Neural crest cell (in vitro differentiated cells): ENCODE measurements around the gene ROBO1. TPM values are rescaled to one million over a fixed set of nuclear protein-coding genes. Genes with fewer than 3 reads are reported as not detected.

Experiments used
- DNase-seq: peaks from one replicate; pipeline ENCODE4 v3.0.0; 2021; ENCODE audit warnings: low read depth, mixed read lengths, low spot score
- H3K27ac Mint-ChIP-seq: one replicate; pipeline ENCODE4 v1.8.0; 2021; ENCODE audit warnings: mild to moderate bottlenecking, mixed read lengths; ENCODE audit not compliant: unreplicated experiment
- H3K27me3 Mint-ChIP-seq: 2 replicates; pipeline ENCODE4 v1.8.0; 2021; ENCODE audit warnings: low read depth, mild to moderate bottlenecking, mixed read lengths
- H3K36me3 Mint-ChIP-seq: 2 replicates; pipeline ENCODE4 v1.8.0; 2021; ENCODE audit warnings: low read depth, mild to moderate bottlenecking, mixed read lengths
- H3K4me1 Mint-ChIP-seq: 2 replicates; pipeline ENCODE4 v1.8.0; 2021; ENCODE audit warnings: mixed read lengths
- H3K4me3 Mint-ChIP-seq: one replicate; pipeline ENCODE4 v1.8.0; 2021; ENCODE audit warnings: mild to moderate bottlenecking, mixed read lengths
- H3K9me3 Mint-ChIP-seq: 2 replicates; pipeline ENCODE4 v1.8.0; 2021; ENCODE audit warnings: mixed read lengths
- total RNA-seq: library from RNA; stranded (reverse); gene quantifications from 2 replicates; pipeline ENCODE4 v1.2.1, GENCODE V29; 2021
- TF ChIP-seq, protein P1 (sequence below): fragments of 200-600 bp; sonication (generic); conservative IDR thresholded peaks from 2 replicates; pipeline ENCODE4 v1.5.0; 2021; ENCODE audit warnings: antibody characterized with exemption, mild to moderate bottlenecking

The ROBO1 gene
- total RNA-seq, 1 donor from 2014 or later, result 88.7 TPM

DNA sequence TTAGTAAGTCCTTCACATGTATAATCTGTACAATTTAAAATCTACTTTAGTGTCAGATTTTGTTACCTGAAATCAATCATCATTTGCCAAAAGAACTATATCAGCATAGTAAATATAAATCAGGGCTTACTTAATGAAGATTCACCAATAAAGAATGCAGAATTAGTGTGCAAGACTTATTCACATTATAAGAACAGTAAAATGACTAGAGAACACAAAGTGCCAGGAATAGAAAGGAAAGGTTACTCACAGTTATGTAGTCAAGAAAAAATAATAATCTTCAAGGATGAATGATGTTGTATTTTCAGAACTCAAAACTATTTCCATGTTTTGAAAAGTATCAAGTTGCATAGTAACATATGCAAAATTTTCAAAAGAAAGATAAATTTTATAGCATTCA is 891.9 kb downstream of the ROBO1 start:
- Mint-ChIP-seq H3K27ac (no peak overlapping the region), H3K36me3 (peaks cover 3% of the 10 kb centered on the region), H3K27me3 (no peaks in the 10 kb centered on the region), H3K9me3 (no peaks in the 10 kb centered on the region), H3K4me1 (peaks cover 54% of the 10 kb centered on the region), H3K4me3 (no peak overlapping the region)
- no peak for DNase-seq
- TF ChIP-seq, protein P1, sequence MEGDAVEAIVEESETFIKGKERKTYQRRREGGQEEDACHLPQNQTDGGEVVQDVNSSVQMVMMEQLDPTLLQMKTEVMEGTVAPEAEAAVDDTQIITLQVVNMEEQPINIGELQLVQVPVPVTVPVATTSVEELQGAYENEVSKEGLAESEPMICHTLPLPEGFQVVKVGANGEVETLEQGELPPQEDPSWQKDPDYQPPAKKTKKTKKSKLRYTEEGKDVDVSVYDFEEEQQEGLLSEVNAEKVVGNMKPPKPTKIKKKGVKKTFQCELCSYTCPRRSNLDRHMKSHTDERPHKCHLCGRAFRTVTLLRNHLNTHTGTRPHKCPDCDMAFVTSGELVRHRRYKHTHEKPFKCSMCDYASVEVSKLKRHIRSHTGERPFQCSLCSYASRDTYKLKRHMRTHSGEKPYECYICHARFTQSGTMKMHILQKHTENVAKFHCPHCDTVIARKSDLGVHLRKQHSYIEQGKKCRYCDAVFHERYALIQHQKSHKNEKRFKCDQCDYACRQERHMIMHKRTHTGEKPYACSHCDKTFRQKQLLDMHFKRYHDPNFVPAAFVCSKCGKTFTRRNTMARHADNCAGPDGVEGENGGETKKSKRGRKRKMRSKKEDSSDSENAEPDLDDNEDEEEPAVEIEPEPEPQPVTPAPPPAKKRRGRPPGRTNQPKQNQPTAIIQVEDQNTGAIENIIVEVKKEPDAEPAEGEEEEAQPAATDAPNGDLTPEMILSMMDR, result no peak

DNA sequence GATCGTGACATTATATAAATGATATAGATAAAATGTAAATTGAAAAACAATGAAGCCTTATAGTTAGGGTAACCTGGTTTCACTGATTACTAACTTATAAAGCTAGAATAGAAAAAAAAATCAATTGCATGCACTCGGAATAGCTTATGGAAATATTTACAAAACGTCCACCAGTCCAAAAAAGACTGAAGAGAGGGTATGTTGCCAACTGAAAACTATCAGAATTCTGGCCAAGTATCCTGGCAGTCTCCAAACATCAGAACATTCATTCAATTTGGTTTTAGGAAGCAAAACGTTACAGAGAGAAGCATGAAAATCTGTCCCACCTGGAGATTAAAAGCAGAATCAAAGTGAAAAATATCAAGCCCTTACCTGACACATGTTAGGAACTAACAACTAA is 892.4 kb downstream of the ROBO1 start:
- H3K4me1 Mint-ChIP-seq, result peaks cover 54% of the 10 kb centered on the region
- no peak overlapping the region for H3K4me3 Mint-ChIP-seq
- H3K27me3 Mint-ChIP-seq, result no peaks in the 10 kb centered on the region
- peaks cover 3% of the 10 kb centered on the region for H3K36me3 Mint-ChIP-seq
- no peaks in the 10 kb centered on the region for H3K9me3 Mint-ChIP-seq
- TF ChIP-seq, protein P1, result no peak
- DNase-seq, result no peak
- no peak overlapping the region for H3K27ac Mint-ChIP-seq

DNA sequence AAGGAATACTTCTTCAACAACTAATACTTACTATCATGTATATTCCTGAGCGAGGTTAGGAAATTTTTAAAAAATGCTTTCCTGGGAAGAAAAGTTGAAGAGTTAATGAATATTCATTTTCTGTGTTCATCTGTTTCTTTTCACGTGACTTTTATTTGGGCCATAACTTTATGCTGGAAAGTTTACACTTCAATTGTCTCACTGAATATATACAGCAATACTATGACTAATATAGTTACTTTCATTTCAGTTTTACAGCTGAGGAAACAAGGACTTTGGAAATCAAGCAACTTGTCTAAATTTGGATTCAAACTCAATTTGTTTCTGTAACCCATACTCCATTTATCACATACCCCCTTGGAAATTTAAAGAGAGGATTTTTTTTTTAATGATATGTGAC is 894.2 kb downstream of the ROBO1 start:
- Mint-ChIP-seq H3K27ac (no peak overlapping the region), H3K27me3 (no peaks in the 10 kb centered on the region), H3K9me3 (no peaks in the 10 kb centered on the region), H3K4me3 (no peak overlapping the region), H3K4me1 (peaks cover 51% of the 10 kb centered on the region), H3K36me3 (peaks cover 3% of the 10 kb centered on the region)
- TF ChIP-seq, protein P1, result no peak
- no peak for DNase-seq

DNA sequence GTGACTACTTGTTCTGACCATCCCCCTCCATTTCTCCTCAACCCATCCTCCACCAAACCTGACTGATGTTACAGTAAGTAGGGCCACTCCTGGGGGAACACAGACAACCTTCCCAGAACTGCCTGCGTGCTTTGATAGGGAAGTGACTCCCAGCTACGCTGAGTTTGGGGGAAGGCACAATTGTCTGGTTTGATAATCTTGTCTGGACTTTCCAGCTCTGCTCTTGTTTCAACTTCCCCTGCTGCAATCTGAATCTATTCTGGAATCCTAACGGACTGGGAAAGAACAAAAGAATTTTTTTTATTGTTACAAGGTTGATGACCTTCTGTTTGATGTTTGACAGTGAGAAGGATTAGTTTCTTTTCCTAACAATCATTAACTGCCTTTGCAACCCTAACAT is 895.6 kb downstream of the ROBO1 start:
- peaks cover 52% of the 10 kb centered on the region for H3K4me1 Mint-ChIP-seq
- DNase-seq, result no peak
- H3K36me3 Mint-ChIP-seq, result peaks cover 3% of the 10 kb centered on the region
- peak overlapping the region; percentile 96 for H3K27ac Mint-ChIP-seq
- peak overlapping the region; percentile 50 for H3K4me3 Mint-ChIP-seq
- H3K9me3 Mint-ChIP-seq, result no peaks in the 10 kb centered on the region
- TF ChIP-seq, protein P1, result no peak
- H3K27me3 Mint-ChIP-seq, result no peaks in the 10 kb centered on the region

DNA sequence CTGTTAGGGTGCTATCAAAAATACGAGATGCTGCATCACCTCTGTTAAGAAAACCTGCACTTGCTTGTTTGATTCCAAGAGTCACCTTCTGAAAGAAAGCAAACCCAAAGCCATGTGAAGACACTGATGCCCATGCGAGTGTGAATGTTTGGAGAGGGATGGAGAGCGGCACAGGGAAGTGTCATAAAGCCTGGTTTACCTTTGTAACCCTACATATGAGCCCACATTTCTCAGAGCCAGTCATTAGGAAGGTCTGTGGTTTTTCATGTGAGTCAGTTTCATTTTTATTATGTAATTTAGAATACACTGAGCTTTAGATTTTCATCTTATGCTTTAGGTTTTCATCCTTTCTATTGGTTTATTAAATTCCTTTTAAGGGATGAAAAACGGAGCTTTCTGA is 896.8 kb downstream of the ROBO1 start:
- Mint-ChIP-seq H3K36me3 (peaks cover 3% of the 10 kb centered on the region), H3K9me3 (no peaks in the 10 kb centered on the region), H3K27me3 (no peaks in the 10 kb centered on the region), H3K4me3 (no peak overlapping the region), H3K4me1 (peaks cover 52% of the 10 kb centered on the region), H3K27ac (peak overlapping the region; percentile 83)
- DNase-seq, result no peak
- TF ChIP-seq, protein P1, result no peak

DNA sequence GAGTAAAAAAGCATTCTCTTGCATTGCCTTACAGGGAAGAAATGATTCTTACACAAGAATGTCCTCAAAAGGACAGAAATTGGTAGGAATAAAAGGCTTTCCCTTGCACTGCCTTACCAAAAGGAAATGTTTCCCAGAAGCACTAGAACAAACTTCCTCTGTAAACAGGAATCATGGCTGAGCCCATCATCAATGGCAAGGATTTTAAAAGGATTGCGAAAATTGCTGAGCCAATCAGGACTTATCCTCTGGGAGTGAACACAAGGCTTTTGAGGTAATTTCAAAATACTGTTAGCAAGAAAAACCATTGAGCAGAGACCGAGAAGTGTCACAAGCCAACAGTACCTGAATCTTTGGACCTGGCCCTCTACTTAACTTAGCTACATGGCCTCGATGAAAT is 897.3 kb downstream of the ROBO1 start:
- H3K4me1 Mint-ChIP-seq, result peaks cover 49% of the 10 kb centered on the region
- H3K27ac Mint-ChIP-seq, result peak overlapping the region; percentile 8
- TF ChIP-seq, protein P1, result no peak
- DNase-seq, result no peak
- H3K4me3 Mint-ChIP-seq, result no peak overlapping the region
- no peaks in the 10 kb centered on the region for H3K9me3 Mint-ChIP-seq
- no peaks in the 10 kb centered on the region for H3K27me3 Mint-ChIP-seq
- H3K36me3 Mint-ChIP-seq, result peaks cover under 1% of the 10 kb centered on the region
